SU-DHL-6 (cell line): ENCODE results near the gene RPS6KA4.

ENCODE experiments used
- H2AFZ ChIP-seq: fragments of 200-600 bp; sonication (generic); 2 replicates; pipeline ENCODE4 v1.6.1; 2014; ENCODE audit warnings: low read depth, mild to moderate bottlenecking, moderate library complexity, mixed read lengths, antibody characterized with exemption, low read length; ENCODE audit not compliant: severe bottlenecking
- H3F3A ChIP-seq: fragments of 200-600 bp; shearing (Covaris generic); 2 replicates; pipeline ENCODE4 v1.6.0; 2016; ENCODE audit warnings: antibody characterized with exemption, mild to moderate bottlenecking; ENCODE audit not compliant: insufficient read depth
- H3K27ac ChIP-seq: fragments of 200-600 bp; sonication (generic); 2 replicates; pipeline ENCODE4 v1.5.1; 2016; ENCODE audit warnings: low read depth, mild to moderate bottlenecking, low read length, moderate library complexity, mixed read lengths
- H3K27me3 ChIP-seq: fragments of 200-600 bp; sonication (generic), shearing (Covaris generic); 2 replicates; pipeline ENCODE4 v1.6.0; 2014; ENCODE audit warnings: mild to moderate bottlenecking, low read length
- H3K36me3 ChIP-seq: fragments of 200-600 bp; sonication (generic); 2 replicates; pipeline ENCODE4 v1.6.1; 2014; ENCODE audit warnings: mild to moderate bottlenecking, low read length, mixed read lengths
- H3K4me2 ChIP-seq: fragments of 300-600, 200-600 bp; shearing (Covaris generic), sonication (generic); 2 replicates; pipeline ENCODE4 v1.6.0; 2014; ENCODE audit warnings: low read length, low read depth, mild to moderate bottlenecking; ENCODE audit not compliant: poor library complexity, severe bottlenecking
- H3K4me3 ChIP-seq: fragments of 200-600 bp; sonication (generic); 2 replicates; pipeline ENCODE4 v1.5.1; 2014; ENCODE audit warnings: antibody characterized with exemption, low read length, mild to moderate bottlenecking, mixed read lengths; ENCODE audit not compliant: insufficient read depth, poor library complexity, severe bottlenecking
- H3K79me2 ChIP-seq: fragments of 200-600 bp; sonication (generic); 2 replicates; pipeline ENCODE4 v1.6.1; 2014; ENCODE audit warnings: mild to moderate bottlenecking, low read length, moderate library complexity; ENCODE audit not compliant: insufficient read depth
- H3K9ac ChIP-seq: fragments of 200-600 bp; sonication (generic); 2 replicates; pipeline ENCODE4 v1.7.0; 2014; ENCODE audit warnings: mild to moderate bottlenecking, low read length
- H3K9me2 ChIP-seq: fragments of 200-600 bp; sonication (generic); replicated peaks from 2 replicates; pipeline ENCODE4 v1.6.1; 2014; ENCODE audit warnings: low read length; ENCODE audit not compliant: insufficient read depth
- H3K9me3 ChIP-seq: fragments of 200-600 bp; sonication (generic); 2 replicates; pipeline ENCODE4 v1.6.1; 2014; ENCODE audit warnings: low read length, mixed read lengths; ENCODE audit not compliant: insufficient read depth
- H4K20me1 ChIP-seq: fragments of 200-600 bp; sonication (generic); 2 replicates; pipeline ENCODE4 v1.6.1; 2014; ENCODE audit warnings: low read depth, mild to moderate bottlenecking, antibody characterized with exemption, low read length, moderate library complexity, mixed read lengths
- CTCF ChIP-seq: fragments of 200-600 bp; sonication (generic); IDR thresholded peaks from one replicate; pipeline ENCODE4 v1.5.1; 2017; ENCODE audit warnings: antibody characterized with exemption, mild to moderate bottlenecking, low read length, moderate library complexity; ENCODE audit not compliant: insufficient read depth, poor library complexity, severe bottlenecking
- EZH2phosphoT487 ChIP-seq: fragments of 200-600 bp; sonication (generic), shearing (Covaris generic); conservative IDR thresholded peaks from 2 replicates; pipeline ENCODE4 v1.6.1; 2018; ENCODE audit warnings: mild to moderate bottlenecking, antibody characterized with exemption, low read length, moderate library complexity, mixed read lengths

The RPS6KA4 gene

GRCh38 chr11:64339286-64339685, 19.7 kb upstream of the RPS6KA4 start:
- peak overlapping the region; percentile 70 for H3K9ac ChIP-seq
- TF ChIP-seq CTCF (no peak), EZH2phosphoT487 (no peak)
- H2AFZ ChIP-seq: no peak overlapping the region

GRCh38 chr11:64339754-64340408, 19.1 kb upstream of the RPS6KA4 start, which contains the start of gene CCDC88B:
Gene CCDC88B (plus strand): TSS chr11:64340204. CDS start chr11:64340267, 63 bp downstream.
- H3K27ac ChIP-seq: peak within 1 kb of the TSS; percentile 92
- no peaks in the 10 kb centered on the region for H3K9me2 ChIP-seq
- H3K4me3 ChIP-seq: peak within 1 kb of the TSS; percentile 54
- peaks cover 15% of the 10 kb centered on the region for H3F3A ChIP-seq
- H3K36me3 ChIP-seq: no peaks in the 10 kb centered on the region
- H3K4me2 ChIP-seq: peak within 1 kb of the TSS; percentile 89
- H3K9me3 ChIP-seq: no peaks in the 10 kb centered on the region
- no peak for TF ChIP-seq EZH2phosphoT487
- no peak for TF ChIP-seq CTCF
- peak within 1 kb of the TSS; percentile 70 for H3K9ac ChIP-seq
- H3K79me2 ChIP-seq: peaks cover 5% of the 10 kb centered on the region; the same call in 1 of the 2 replicates
- H2AFZ ChIP-seq: peak within 1 kb of the TSS; percentile 31
- no peaks in the 10 kb centered on the region for H4K20me1 ChIP-seq
- H3K27me3 ChIP-seq: no peaks in the 10 kb centered on the region

More at GRCh38 chr11:64339286-64339685, 19.7 kb upstream of the RPS6KA4 start:
- H3K9me2 ChIP-seq: no peaks in the 10 kb centered on the region
- no peaks in the 10 kb centered on the region for H3K36me3 ChIP-seq
- peak overlapping the region; percentile 89 for H3K4me2 ChIP-seq
- H3K9me3 ChIP-seq: no peaks in the 10 kb centered on the region
- peak overlapping the region; percentile 92 for H3K27ac ChIP-seq
- peaks cover 5% of the 10 kb centered on the region; the same call in 1 of the 2 replicates for H3K79me2 ChIP-seq
- peak overlapping the region; percentile 54 for H3K4me3 ChIP-seq
- H3F3A ChIP-seq: peaks cover 15% of the 10 kb centered on the region
- no peaks in the 10 kb centered on the region for H3K27me3 ChIP-seq
- H4K20me1 ChIP-seq: no peaks in the 10 kb centered on the region

- Histone ChIP-seq H2AFZ (peak overlapping the region; percentile 31), H3K9me2 (no peaks in the 10 kb centered on the region), H3K27me3 (no peaks in the 10 kb centered on the region), H3K4me2 (peak overlapping the region; percentile 89), H3K9ac (peak overlapping the region; percentile 70), H3F3A (peaks cover 15% of the 10 kb centered on the region), H3K4me3 (peak overlapping the region; percentile 54), H3K36me3 (no peaks in the 10 kb centered on the region), H3K9me3 (no peaks in the 10 kb centered on the region), H3K79me2 (peaks cover 5% of the 10 kb centered on the region; the same call in 1 of the 2 replicates), H4K20me1 (no peaks in the 10 kb centered on the region), H3K27ac (peak overlapping the region; percentile 92)
- TF ChIP-seq CTCF: no peak
- no peak for TF ChIP-seq EZH2phosphoT487
Measured at GRCh38 chr11:64340671-64341335, 18.2 kb upstream of the RPS6KA4 start.
